HTR-8/SVneo (cell line): ENCODE measurements around the gene EDNRB.
"Not testable (repeated sequence)": the region's sequence is repeated elsewhere in the genome, so short reads cannot be mapped to it uniquely, and the experiment has no call there.

ENCODE experiments used
- DNase-seq: peaks from one replicate; pipeline ENCODE4 v3.0.0; 2011; ENCODE audit warnings: low spot score, mixed read lengths; ENCODE audit not compliant: insufficient read length
- FAIRE-seq: peaks from 2 replicates; lab custom pipeline; 2011; peaks lifted over from hg19 to GRCh38; lab: Jason Lieb, UNC

The EDNRB gene

GRCh38 chr13:77918391-77919245 lies at the start of gene EDNRB:
EDNRB (minus strand) TSS chr13:77918831; CDS start chr13:77918573, 258 bp downstream.
- DNase-seq = no peak
- FAIRE-seq = no peak

GRCh38 chr13:77966671-77967070 lies 48.0 kb upstream of the EDNRB start:
- no peak for DNase-seq
- FAIRE-seq = no peak

GRCh38 chr13:77952737-77953136 lies 34.1 kb upstream of the EDNRB start:
- no peak for FAIRE-seq
- DNase-seq = no peak

- DNase-seq (no peak), FAIRE-seq (no peak)
Measured at GRCh38 chr13:77952276-77952675, 33.6 kb upstream of the EDNRB start.

- FAIRE-seq = no peak
- no peak for DNase-seq
Measured at GRCh38 chr13:77946522-77946921, 27.9 kb upstream of the EDNRB start.

GRCh38 chr13:77935063-77935462 lies 16.4 kb upstream of the EDNRB start:
- not testable (repeated sequence) for DNase-seq, FAIRE-seq

- no peak for FAIRE-seq
- DNase-seq = no peak
Measured at GRCh38 chr13:77930430-77930829, 11.8 kb upstream of the EDNRB start.

GRCh38 chr13:77928909-77929308 lies 10.3 kb upstream of the EDNRB start:
- FAIRE-seq (no peak), DNase-seq (no peak)

- DNase-seq = no peak
- FAIRE-seq = no peak
Measured at GRCh38 chr13:77925616-77926015, 7.0 kb upstream of the EDNRB start.

GRCh38 chr13:77919921-77920294 lies 1.3 kb upstream of the EDNRB start:
- no peak for DNase-seq
- no peak for FAIRE-seq

GRCh38 chr13:77919246-77919920 lies 752 bp upstream of the EDNRB start:
- DNase-seq (no peak), FAIRE-seq (no peak)

GRCh38 chr13:77916488-77916887 lies 2.1 kb downstream of the EDNRB start:
- no peak for FAIRE-seq
- no peak for DNase-seq

- FAIRE-seq (no peak), DNase-seq (no peak)
Measured at GRCh38 chr13:77915686-77916085, 2.9 kb downstream of the EDNRB start.

GRCh38 chr13:77913003-77913402 lies 5.6 kb downstream of the EDNRB start:
- DNase-seq (no peak), FAIRE-seq (no peak)

GRCh38 chr13:77911751-77912150 lies 6.9 kb downstream of the EDNRB start:
- FAIRE-seq = no peak

GRCh38 chr13:77909827-77910226 lies 8.8 kb downstream of the EDNRB start:
- FAIRE-seq (no peak), DNase-seq (no peak)

More at GRCh38 chr13:77911751-77912150, 6.9 kb downstream of the EDNRB start:
- no peak for DNase-seq

- FAIRE-seq (no peak), DNase-seq (no peak)
Measured at GRCh38 chr13:77908531-77908930, 10.1 kb downstream of the EDNRB start.

- FAIRE-seq (no peak), DNase-seq (no peak)
Measured at GRCh38 chr13:77907666-77908341, 10.8 kb downstream of the EDNRB start.

- FAIRE-seq (no peak), DNase-seq (no peak)
Measured at GRCh38 chr13:77904031-77904430, 14.6 kb downstream of the EDNRB start.

GRCh38 chr13:77903435-77903834 lies 15.2 kb downstream of the EDNRB start:
- DNase-seq (no peak), FAIRE-seq (no peak)
